NCI-H460 (cell line): ENCODE results near the gene NUP107. TPM values are rescaled to one million over a fixed set of nuclear protein-coding genes. Genes with fewer than 3 reads are reported as not detected.

Experiments used
- DNase-seq: peaks from one replicate; pipeline ENCODE4 v3.0.0-alpha.2; 2016; ENCODE audit warnings: low read depth; ENCODE audit errors: extremely low read depth
- total RNA-seq: library from RNA; depleted of rRNA; stranded (reverse); fragments of >200 nt; shearing (Covaris generic); gene quantifications from 2 replicates; pipeline ENCODE4 v1.2.3, GENCODE V29; 2014

The NUP107 gene
- total RNA-seq, 1 experiment from 2014 or later = 75.7 TPM

DNA sequence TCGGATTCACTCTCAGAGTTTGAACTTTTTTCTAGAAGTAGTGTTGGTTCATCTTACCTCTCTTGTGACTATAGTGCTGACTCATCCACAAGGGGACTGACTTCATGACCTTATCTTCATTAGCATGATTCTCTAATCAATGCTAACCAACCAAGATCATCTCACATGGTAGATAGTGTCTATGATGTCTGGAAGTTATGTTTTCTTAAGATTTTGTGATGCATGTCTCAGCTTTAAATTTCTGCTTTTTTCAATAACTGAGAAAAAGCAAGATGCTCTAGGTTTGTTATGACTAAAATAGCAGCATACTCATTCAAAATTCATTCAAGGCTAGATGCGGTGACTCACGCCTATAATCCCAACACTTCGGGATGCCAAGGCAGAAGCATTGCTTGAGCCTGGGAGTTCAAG is 46.9 kb downstream of the NUP107 start:
- no peak for DNase-seq

DNA sequence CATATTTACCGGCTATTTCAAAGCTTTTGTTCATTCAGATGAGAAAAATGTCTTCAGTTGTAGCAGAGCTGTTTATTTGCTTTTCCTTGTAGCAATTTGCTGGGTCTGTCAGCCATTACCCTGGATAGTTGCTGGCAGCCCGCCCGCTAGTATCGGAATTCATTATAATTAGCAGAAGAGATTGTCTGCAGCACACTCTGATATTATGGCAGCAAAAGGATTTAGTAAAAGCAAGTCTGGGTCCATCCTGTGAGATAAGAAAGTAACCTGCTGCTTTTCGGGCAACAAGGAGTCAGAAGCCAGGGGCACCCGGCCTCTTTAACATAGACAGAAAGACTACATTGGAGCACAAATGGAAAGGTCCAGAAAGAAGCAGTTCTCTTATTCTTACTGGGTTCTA is 53.1 kb downstream of the NUP107 start:
- DNase-seq = no peak

DNA sequence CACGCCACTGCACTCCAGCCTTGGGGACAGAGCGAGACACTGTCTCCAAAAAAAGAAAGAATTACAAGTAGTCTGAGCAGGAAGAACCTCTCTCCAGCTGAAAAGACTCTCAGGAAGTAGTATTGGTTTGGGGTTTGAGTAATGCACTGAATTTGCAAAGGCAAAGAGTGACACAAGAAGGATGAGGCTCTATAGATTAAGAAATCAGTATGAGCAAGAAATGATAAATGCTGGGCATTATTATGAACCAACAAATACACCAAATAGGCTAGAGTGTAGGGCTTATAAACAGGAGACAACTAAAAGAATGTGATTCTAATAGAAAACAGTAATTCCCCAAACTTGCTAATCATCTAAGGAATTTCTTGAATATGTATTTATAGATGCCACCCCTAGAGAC is 56.6 kb downstream of the NUP107 start:
- DNase-seq = no peak

DNA sequence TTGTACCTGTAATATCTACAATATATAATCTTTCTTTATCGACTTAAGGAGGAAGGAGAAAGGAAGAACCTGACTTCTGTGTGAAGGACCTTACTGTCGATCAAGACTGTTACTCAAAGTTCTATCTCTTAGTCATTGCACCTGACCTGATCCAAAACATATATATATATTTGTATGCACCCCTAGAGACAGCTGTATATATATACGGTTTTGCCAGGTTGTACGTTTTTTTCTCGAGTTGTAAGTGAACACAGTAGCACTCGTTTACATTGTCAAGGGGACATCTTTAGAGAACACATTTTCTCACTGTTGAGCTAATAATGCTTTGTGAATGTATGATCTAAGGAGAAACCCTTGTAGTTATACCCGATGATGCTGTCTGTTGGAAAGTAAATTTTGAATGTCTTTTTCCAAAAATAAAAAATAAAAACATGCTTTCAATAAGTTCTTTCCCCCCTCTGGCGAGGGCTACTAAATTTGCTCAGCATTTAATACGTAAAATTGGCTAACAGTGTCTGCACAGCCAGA is 58.7 kb downstream of the NUP107 start:
- no peak for DNase-seq

DNA sequence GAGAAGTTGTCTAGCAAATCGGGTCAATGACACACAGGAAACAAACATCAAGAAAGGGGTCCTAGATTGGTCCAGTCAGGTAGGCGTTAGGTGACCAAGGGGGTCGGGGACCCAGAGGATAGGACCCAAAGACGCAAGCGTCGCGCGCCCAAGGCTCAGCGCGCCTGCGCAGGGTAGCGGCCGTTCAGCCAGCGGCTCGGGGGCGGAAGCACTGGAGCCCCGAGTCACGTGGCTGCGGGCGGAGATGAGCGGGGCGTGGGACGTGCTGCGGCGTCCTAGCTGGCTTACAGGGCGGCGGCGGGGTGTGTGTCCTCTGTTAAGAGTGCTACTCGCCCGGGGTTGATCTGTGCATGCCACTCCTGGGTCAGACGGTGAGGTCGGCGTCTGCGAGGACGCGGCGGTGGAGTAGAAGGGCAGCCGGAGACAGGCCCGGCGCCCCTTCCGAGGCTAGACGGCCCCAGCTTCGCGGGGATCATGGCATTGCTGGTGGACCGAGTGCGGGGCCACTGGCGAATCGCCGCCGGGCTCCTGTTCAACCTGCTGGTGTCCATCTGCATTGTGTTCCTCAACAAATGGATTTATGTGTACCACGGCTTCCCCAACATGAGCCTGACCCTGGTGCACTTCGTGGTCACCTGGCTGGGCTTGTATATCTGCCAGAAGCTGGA is 59.3 kb downstream of the NUP107 start, which contains the start of gene SLC35E3:
Gene SLC35E3 (plus strand): TSS at position 273 of the 668 bp plus-strand sequence. CDS start 202 bp downstream, at position 475.
- DNase-seq = peak; percentile 90

DNA sequence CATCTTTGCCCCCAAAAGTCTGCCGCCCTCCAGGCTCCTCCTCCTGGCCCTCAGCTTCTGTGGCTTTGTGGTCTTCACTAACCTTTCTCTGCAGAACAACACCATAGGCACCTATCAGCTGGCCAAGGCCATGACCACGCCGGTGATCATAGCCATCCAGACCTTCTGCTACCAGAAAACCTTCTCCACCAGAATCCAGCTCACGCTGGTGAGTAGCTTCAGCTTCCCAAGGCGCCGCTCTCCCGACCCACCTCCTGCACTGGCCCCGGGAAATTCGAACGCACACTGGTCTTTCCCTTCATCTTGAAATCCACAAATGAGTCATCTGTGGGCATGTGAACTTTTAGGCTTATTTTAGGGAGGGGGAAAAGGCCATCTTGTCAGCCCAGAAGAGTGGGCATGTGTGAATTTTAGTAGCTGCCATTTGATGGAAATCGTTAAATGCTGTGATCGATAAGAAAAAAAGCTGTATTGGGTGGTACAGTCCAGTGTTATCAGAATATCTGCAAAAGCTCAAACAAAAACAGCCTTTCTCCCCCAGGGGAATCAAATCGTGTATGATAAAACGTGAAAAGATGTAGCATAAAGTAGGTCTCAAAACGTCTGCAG is 59.9 kb downstream of the NUP107 start:
- DNase-seq = peak; percentile 41

DNA sequence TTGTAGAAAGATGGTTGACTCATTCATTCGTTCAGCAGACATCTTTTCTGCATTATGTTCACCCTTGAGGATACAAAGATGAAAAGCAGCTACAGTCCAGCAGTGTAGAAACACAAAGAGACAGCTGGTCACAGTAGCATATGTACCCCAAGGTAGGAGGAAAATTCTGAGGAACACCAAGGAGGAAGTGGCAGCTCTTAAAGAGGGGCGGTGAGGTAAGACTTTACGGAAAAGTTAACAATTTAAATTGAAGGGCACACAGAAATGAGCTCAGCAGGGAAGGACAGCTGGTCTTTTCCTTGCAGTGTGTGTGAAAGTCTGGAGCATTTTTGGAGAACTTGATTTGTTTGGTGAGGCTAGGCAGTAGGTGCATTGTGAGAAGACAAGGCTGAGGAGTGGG is 62.7 kb downstream of the NUP107 start:
- DNase-seq = no peak

DNA sequence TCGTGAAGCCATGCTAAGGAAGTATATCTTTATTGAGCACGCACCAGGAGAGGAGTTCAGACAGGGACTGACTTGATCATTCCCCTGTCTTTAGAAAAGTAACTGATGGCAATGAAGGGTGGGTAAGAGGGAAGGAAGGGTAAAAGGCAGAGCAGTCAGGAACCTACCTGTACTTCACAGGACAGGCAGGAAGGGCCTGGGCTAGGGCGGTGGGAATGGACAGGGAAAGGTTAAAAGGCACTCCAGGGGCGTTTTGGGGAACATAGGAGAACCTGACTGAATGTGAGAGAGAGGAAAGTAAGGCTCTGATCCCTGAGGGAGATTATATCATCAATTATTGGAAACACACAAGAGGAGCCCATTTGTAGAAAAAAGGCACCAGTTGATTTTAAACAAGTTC is 63.1 kb downstream of the NUP107 start:
- no peak for DNase-seq

DNA sequence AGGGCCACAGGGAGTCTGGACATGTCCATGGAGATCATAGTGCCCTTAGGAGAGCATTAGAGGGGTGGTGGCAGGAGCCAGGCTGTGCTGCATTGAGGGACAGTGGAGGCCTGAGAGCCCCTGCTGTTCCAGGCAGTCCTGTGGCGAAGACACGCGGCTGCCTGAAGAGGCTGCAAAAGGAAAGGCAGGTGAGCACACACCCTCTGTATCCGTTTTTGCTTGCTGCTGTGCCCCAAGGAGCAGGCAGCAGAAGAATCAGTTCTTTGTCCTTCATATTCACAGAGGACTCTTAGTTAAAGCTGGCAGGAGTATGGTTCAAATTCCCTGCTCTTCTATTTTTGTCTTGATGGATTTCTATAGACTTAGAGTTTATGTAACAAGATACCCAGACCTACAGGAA is 63.7 kb downstream of the NUP107 start:
- no peak for DNase-seq

DNA sequence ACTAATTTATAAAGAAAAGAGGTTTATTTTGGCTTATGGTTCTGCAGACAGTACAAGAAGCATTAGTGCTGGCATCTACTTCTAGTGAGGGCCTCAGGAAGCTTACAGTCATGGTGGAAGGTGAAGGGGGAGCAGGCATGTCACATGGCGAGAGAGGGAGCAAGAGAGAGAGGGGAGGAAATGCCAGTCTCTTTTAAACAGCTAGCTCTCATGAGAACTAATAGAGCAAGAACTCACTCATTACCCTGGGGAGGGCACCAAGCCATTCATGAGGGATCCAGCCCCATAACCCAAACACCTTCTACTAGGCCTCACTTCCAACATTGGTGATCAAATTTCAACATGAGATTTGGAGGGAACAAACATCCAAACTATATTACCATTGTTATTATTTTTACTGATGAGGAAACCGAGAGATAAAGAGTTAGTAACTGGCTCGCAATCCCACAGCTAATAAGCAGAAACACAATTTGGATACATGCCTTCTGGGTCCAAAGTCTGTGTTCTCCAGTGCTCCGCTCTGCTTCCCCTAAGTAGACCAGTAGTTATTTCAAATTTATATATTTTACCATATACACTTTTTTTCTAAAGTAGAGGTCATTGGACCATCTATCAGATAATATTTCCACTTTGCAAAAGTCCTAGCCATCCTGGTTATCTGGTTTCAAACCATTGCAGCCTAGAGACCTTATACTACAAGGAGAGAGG is 68.9 kb downstream of the NUP107 start:
- DNase-seq = no peak

DNA sequence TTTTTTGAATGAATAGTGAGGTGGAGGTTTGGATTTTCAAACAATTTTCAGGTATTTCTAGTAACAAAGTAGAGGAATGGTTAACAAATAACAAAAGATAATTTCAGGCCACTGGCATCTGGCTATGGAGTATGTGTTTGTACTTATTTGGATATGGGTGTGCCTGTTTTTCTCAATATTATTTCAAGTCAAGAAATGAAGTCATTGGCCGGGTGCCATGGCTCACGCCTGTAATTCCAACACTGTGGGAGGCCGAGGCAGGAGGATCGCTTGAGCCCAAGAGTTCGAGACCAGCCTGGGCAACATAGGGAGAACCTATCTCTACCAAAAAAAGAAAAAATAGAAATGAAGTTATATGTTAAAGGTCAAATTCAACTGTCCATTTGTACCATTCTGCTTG is 73.1 kb downstream of the NUP107 start:
- no peak for DNase-seq

DNA sequence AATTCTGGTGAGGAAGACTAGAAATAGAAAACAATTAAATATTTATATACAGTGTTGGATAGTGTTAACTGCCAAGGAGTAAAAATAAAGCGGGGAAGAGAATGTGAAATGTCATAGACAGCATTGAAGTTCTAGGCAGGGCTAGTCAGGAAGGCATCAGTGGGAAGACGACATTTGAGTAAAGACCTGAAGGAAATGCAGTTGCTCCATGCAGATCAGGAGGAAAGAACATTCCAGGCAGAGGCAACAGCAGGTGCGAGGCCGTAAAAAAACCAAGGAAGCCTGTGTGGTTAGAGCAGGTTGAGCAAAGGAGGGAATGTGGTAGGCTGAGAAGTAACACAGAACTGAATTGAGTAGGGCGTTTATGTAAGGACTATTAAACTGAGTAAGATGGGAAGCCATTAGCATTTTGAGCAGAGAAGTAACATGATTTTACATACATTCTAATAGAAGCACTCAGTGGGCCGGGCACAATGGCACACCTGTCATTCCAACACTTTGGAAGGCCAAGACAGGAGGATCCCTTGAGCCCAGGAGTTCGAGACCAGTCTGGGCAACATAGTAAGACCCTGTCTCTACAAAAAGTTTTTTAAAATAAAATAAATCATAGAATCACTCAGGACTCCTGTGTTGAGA is 74.1 kb downstream of the NUP107 start:
- DNase-seq = no peak

DNA sequence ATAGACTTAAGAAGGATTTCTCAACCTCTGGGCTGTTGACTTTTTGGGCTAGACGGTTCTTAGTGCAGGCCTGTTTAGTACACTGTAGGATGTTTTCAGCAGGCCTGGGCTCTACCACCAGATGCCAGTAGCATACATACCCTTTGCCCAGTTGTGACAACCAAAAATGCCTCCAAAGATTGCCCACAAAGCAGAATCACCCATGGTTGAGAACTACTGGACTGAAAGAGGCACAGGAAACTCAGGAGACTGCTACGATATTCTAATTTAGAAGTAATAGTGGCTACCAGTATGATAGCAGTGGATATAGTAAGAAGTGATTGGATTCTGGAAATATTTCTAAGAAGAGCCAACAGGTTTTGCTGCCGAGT is 74.6 kb downstream of the NUP107 start:
- no peak for DNase-seq

DNA sequence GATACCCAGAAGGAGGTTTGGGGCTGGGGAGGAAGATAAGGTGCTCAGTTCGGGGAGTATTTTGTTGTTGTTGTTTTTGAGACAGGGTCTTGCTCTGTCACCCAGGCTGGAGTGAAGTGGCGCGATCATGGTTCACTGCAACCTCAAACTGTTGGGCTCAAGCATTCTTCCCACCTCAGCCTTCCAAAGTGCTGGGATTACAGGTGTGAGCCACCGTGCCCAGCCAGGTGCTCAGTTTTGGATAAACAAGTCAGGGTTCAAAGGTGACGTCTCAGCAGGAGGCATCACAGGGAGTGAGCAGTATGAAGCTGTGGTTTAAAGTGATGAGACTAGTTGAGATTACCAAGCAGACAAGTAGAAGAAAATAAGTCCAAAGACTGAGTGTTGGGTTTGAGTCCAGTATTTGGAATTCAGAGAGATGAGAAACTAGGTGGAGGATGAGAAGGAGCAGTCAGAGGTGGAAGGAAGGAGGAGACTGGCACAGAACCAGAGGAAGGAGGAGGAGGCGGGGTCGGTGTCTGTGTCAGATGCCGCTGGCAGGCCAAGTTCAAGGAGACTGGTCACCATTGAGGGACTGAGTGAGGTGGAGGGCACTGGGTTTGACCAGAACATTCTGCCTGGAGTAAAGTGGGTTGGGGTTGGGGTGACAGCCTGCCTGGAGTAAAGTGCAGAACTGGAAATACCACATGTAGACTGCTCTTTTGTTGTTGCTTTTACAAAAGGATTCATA is 75.3 kb downstream of the NUP107 start:
- no peak for DNase-seq

DNA sequence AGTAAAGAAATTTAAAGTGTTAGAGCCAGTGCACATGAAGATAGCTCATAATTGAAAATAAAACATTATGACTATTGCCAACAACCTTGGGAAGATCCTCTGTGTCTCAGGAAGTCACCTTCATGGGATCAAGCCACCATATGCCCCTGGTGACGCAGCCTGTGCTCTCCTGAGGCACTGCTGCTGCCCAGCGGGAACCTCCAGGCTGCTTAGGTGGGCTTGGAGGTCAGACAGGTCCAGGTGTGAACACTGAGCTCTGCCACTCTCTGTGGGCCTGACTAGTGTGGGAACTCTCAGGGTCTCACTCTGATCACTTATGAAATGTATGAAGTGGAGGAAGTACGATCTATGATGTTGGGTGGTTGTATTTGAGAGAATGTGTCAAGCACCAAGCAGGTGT is 75.9 kb downstream of the NUP107 start:
- no peak for DNase-seq

DNA sequence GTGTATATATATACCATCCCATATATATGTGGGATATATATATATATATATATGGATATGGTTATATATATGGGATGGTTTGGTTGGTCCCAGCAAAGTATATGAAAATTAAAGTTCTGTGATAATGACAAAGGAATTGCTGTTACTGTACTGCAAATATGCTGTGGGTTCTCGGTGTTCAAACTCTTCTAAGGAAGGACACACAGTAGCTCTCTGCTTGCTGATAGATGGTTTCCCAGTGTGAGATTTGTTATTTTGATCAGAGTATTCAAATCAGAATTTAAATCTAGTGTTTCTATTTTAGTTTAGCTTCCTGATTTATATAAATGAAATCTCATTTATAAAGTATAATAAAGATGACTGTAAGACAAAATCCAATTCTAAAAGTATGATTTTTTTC is 78.9 kb downstream of the NUP107 start:
- DNase-seq = no peak

DNA sequence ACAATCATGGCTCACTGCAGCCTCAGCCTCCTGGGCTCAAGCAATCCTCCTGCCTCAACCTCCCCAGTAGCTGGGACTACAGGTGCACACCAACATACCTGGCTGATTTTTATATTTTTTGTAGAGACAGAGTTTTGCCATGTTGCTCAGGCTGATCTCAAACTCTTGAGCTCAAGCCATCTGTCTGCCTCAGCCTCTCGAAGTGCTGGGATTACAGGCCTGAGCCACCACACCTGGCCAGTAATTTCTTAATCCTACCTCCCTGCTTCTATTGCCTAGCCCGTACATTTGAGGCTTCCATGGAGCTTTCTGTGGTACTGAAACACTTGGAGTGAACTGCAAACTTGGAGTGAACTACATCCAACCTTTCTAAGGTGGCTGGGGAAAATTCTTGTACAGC is 79.9 kb downstream of the NUP107 start:
- no peak for DNase-seq

DNA sequence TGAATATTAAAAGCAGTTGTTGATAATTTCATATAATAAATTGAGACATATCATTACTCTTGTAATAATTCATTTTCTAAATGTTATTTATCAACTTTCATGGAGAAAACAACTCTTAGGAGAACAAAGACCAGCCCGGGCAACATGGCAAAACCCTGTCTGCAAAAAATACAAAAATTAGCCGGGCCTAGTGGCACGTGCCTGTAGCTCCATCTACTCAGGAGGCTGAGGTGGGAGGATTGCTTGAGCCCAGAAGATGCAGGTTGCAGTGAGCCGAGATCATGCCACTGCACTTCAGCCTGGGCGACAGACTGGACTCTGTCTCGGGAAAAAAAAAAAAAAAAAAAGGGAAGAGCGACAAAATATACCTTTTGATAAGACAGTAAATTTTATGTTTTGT is 80.4 kb downstream of the NUP107 start:
- no peak for DNase-seq

DNA sequence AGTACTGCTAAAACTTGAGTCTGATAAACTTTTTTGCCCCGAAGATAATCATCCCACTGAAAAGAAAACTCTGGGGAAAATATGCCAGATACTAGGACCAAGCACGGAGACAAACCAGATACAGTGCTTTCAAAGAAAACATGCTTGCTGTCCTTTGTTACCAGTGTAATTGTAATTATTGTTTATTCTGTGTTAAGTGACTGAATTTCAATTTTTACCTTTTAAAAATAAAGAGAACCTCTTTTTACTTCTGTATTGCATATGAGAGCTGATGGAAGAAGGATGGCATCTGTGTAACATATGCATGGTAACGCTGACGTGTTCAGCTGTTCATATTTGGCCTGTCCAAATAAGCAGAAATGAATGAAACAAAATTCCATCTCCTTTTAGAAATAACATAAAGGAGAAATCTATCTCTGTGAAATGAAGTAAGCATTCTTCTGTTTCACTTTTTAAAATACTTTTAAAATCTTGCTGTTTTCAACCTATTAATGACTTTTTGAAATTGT is 81.7 kb downstream of the NUP107 start:
- no peak for DNase-seq

DNA sequence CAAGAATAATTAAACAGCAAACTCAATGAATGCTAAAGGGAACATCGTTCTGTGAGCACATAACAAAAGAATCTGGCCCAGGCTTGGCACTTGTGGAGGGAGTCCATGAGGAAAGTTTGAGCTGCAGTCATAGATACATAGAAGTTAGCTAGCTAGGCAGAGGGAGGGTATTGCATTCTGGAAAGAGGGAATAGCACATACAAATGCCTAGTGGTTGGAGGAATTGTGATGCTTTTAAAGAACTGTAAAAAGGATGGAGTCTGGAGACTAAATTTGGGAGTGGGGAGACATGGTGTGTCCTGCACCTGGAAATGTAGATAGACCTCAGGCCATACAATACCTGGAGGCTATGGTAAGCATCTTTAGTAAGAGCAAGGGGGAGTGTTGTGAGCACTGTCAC is 83.2 kb downstream of the NUP107 start:
- no peak for DNase-seq
